Kidney epithelial cell (primary cell): Measurements from ENCODE around the gene TNN. TPM values are rescaled to one million over a fixed set of nuclear protein-coding genes. Genes with fewer than 3 reads are reported as not detected.

ENCODE experiments used
- DNase-seq: peaks from one replicate; pipeline ENCODE4 v3.0.0-alpha.2; 2010; ENCODE audit warnings: low read depth
- H3K27me3 ChIP-seq: 2 replicates; pipeline ENCODE4 v1.6.0; 2011; ENCODE audit warnings: low read length; ENCODE audit not compliant: control insufficient read depth, insufficient read depth
- H3K36me3 ChIP-seq: 2 replicates; pipeline ENCODE4 v1.5.1; 2011; ENCODE audit warnings: low read length; ENCODE audit not compliant: control insufficient read depth, insufficient read depth
- H3K4me3 ChIP-seq: 2 replicates; pipeline ENCODE4 v1.5.1; 2011; ENCODE audit warnings: low read depth, mild to moderate bottlenecking, control low read depth, low read length
- CTCF ChIP-seq: IDR thresholded peaks from 2 replicates; pipeline ENCODE4 v1.5.1; 2011; ENCODE audit warnings: mild to moderate bottlenecking, moderate library complexity, low read length, control low read depth, inconsistent platforms; ENCODE audit not compliant: insufficient read depth, poor library complexity, severe bottlenecking
- total RNA-seq: library from RNA; depleted of rRNA; stranded (reverse); fragments of >200 nt; gene quantifications from 2 replicates; pipeline ENCODE4 v1.2.3, GENCODE V29; 2015

The TNN gene
- total RNA-seq, 1 donor from 2014 or later, result not detected

- DNase-seq, result no peak
- TF ChIP-seq CTCF, result no peak
- Histone ChIP-seq H3K36me3 (no peaks in the 10 kb centered on the region), H3K4me3 (no peak overlapping the region), H3K27me3 (no peaks in the 10 kb centered on the region)
Measured at GRCh38 chr1:175054736-175055135, 12.9 kb upstream of the TNN start.

GRCh38 chr1:175062339-175062738, 5.3 kb upstream of the TNN start:
- no peak for TF ChIP-seq CTCF
- Histone ChIP-seq H3K27me3 (peaks cover 2% of the 10 kb centered on the region), H3K36me3 (no peaks in the 10 kb centered on the region), H3K4me3 (no peak overlapping the region)
- no peak for DNase-seq

- no peak for TF ChIP-seq CTCF
- no peak for DNase-seq
- H3K4me3 ChIP-seq, result no peak overlapping the region
- H3K27me3 ChIP-seq, result peaks cover 2% of the 10 kb centered on the region
- H3K36me3 ChIP-seq, result no peaks in the 10 kb centered on the region
Measured at GRCh38 chr1:175062858-175063257, 4.8 kb upstream of the TNN start.

- Histone ChIP-seq H3K4me3 (no peak overlapping the region), H3K27me3 (peaks cover 2% of the 10 kb centered on the region), H3K36me3 (no peaks in the 10 kb centered on the region)
- no peak for TF ChIP-seq CTCF
- no peak for DNase-seq
Measured at GRCh38 chr1:175070818-175071217, 3.2 kb downstream of the TNN start.

GRCh38 chr1:175071276-175071943, 3.8 kb downstream of the TNN start:
- no peak for TF ChIP-seq CTCF
- H3K4me3 ChIP-seq, result no peak overlapping the region
- no peak for DNase-seq

GRCh38 chr1:175072099-175072951, 4.7 kb downstream of the TNN start:
- Histone ChIP-seq H3K36me3 (no peaks in the 10 kb centered on the region), H3K4me3 (no peak overlapping the region), H3K27me3 (no peaks in the 10 kb centered on the region)
- TF ChIP-seq CTCF, result no peak
- DNase-seq, result peak; percentile 39

More at GRCh38 chr1:175071276-175071943, 3.8 kb downstream of the TNN start:
- Histone ChIP-seq H3K36me3 (no peaks in the 10 kb centered on the region), H3K27me3 (no peaks in the 10 kb centered on the region)
